Spleen (tissue), 11 donors: ENCODE results near the gene MARCHF10. TPM values are rescaled to one million over a fixed set of nuclear protein-coding genes. Genes with fewer than 3 reads are reported as not detected.

Experiments
- DNase-seq: peaks from one replicate; pipeline ENCODE4 v3.0.0-alpha.2; 2020
- H3K27ac ChIP-seq, 8 donors: fragments of 200-600 bp; sonication (generic) in 7 of 8; 1 replicate in 4 of 8; 2 replicates in 4 of 8; pipeline versions ENCODE4 v1.5.0 to v1.8.0; 2016 to 2021; ENCODE audit warnings: inconsistent platforms in 4 of 8, mild to moderate bottlenecking in 4 of 8, moderate library complexity in 1 of 8
- H3K27me3 ChIP-seq, 7 donors: fragments of 200-600 bp; sonication (generic) in 6 of 7; replicated peaks in 1 of 7; 1 replicate in 4 of 7; 2 replicates in 3 of 7; pipeline versions ENCODE4 v1.5.0 to v1.8.0; 2016 to 2021; ENCODE audit warnings: inconsistent platforms in 3 of 7, mild to moderate bottlenecking in 1 of 7
- H3K36me3 ChIP-seq, 6 donors: fragments of 200-600 bp; sonication (generic) in 5 of 6; 1 replicate in 4 of 6; 2 replicates in 2 of 6; pipeline versions ENCODE4 v1.5.0 to v1.8.0; 2016 to 2021; ENCODE audit warnings: inconsistent platforms in 2 of 6
- H3K4me1 ChIP-seq, 6 donors: fragments of 200-600 bp; sonication (generic) in 5 of 6; 1 replicate in 3 of 6; 2 replicates in 3 of 6; pipeline versions ENCODE4 v1.5.0 to v1.8.0; 2016 to 2021; ENCODE audit warnings: inconsistent platforms in 3 of 6
- H3K4me3 ChIP-seq, 8 donors: fragments of 200-600 bp; sonication (generic) in 7 of 8; 1 replicate in 4 of 8; 2 replicates in 4 of 8; pipeline versions ENCODE4 v1.5.0 to v1.8.0; 2016 to 2021; ENCODE audit warnings: inconsistent platforms in 4 of 8, mild to moderate bottlenecking in 4 of 8, moderate library complexity in 2 of 8
- H3K9me3 ChIP-seq, 8 donors: fragments of 200-600 bp; sonication (generic) in 7 of 8; 1 replicate in 4 of 8; 2 replicates in 4 of 8; pipeline versions ENCODE4 v1.5.0 to v1.8.0; 2016 to 2021; ENCODE audit warnings: inconsistent platforms in 4 of 8
- POLR2A ChIP-seq, 3 donors: fragments of 450-650 bp; IDR thresholded peaks; one replicate each; pipeline ENCODE4 v1.5.1; 2017; ENCODE audit warnings: antibody characterized with exemption in 3 of 3, mild to moderate bottlenecking in 1 of 3
- POLR2AphosphoS5 ChIP-seq, 3 donors: sonication (generic); formaldehyde crosslinking; IDR thresholded peaks; one replicate each; pipeline ENCODE4 v1.5.1; 2017; ENCODE audit warnings: antibody characterized with exemption in 3 of 3
- WGBS, 5 donors: extraction: QIAGEN DNeasy Blood & Tissue Kit in 3 of 5; methylation state at CpG; one replicate each; pipeline versions ENCODE4 v1.1.5 to v1.1.7; 2013 to 2018; 5-methylcytosine and 5-hydroxymethylcytosine counted together
- intact Hi-C: fragments of 100-400 bp; cut with DNase I; formaldehyde crosslinking; loops from one replicate; pipeline ENCODE4 v1.15.0; 2023; ENCODE audit warnings: low total_unique reads
- polyA plus RNA-seq, 3 donors: library from polyadenylated mRNA; stranded (reverse); fragments of 200-250 nt; gene quantifications; one replicate each; pipeline ENCODE4 v1.2.1, GENCODE V29; 2013
- total RNA-seq, 7 donors: library from RNA; depleted of rRNA in 3 of 7; stranded (reverse); fragments of >200 nt in 3 of 7; fragmentation: NEBNext Ultra II Directional in 4 of 7; extraction: Animal tissue kit (Norgen Biotek cat#: 25700) in 4 of 7; gene quantifications; one replicate each; pipeline versions ENCODE4 v1.1.0 to v1.2.1, GENCODE V29; 2016 to 2021
- TF ChIP-seq, protein P1 (sequence below), 11 experiments: fragments of 200-600 bp in 7 of 11; fragments of 450-650 bp in 4 of 11; sonication (generic) in 4 of 11; IDR thresholded peaks in 8 of 11; conservative IDR thresholded peaks in 3 of 11; 1 replicate in 7 of 11; 2 replicates in 4 of 11; pipeline versions ENCODE4 v1.4.0 to v1.8.0; 2016 to 2021; ENCODE audit warnings: antibody characterized with exemption in 11 of 11, inconsistent platforms in 4 of 11, mild to moderate bottlenecking in 1 of 11
- donor health status: healthy with polysubstance abuse.
- donor health status: DM: no; HTN: no; CAD: no; lungs with moderate emphysema.
- donor health status: DM: no; HTN: no; CAD: no.
- donor health status: Bipolar disorder and iron deficiency.
- donor health status: healthy.
- donor health status: DM: no; HTN: no; CAD: no.
- donor health status: DM: yes; HTN: yes; CAD: no.

MARCHF10 gene
- total and polyA plus RNA-seq, 10 donors = 0.15 to 0.32 (median 0.26) TPM; not detected in 7

DNA sequence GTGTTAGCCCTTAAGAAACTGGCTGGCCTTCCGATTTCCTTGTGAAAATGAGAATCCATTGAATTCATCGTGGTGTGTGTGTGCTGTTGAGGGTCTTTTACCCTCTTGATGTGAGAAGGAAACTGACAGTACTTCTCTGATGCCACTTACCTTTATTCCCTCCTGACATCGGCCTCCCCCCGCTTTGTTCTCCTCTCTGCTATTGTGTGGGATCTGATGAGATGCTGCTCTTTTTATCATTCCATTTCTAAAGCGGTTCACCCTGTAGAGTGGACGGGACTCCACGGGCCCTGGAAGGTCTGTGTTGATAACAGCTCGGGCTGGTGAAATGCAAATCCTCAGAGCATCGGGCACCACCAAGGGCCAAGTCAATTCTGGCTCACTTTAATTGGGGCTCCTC lies 69.8 kb downstream of the MARCHF10 start:
- no peak overlapping the region for H3K27ac ChIP-seq
- H3K9me3 ChIP-seq = no peaks in the 10 kb centered on the region
- 89 to 96% (median 90%) methylated on average over 9 of the region's 9 CpGs for WGBS, 5 donors
- H3K4me3 ChIP-seq = no peak overlapping the region
- intact Hi-C loops = no loop called here
- DNase-seq = no peak
- H3K4me1 ChIP-seq = no peaks in the 10 kb centered on the region
- no peaks in the 10 kb centered on the region for H3K27me3 ChIP-seq
- no peaks in the 10 kb centered on the region for H3K36me3 ChIP-seq
- TF ChIP-seq POLR2A (IDR thresholded peaks at IDR 0.05) = no peak

DNA sequence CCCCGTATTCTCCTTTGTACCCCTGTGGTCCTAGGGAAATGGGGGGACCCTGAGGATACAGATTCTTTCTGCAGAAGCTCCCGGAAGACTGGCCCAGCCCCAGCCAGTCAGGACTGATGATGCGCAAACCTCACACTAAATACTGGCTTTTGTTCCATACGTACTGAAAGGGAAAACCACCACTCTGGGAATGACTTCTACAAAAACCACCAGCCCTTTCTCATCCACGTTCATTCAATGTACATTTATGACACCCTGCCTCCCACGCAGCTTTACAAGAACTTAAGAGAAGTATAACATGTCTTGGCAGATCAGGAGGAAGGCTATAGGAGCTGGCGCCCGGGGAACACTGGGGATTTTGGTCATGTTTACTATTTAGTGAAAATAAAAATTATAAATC lies 70.6 kb downstream of the MARCHF10 start:
- H3K27ac ChIP-seq = no peak overlapping the region
- WGBS, 5 donors = 69 to 84% (median 79%) methylated on average over 8 of the region's 8 CpGs
- no peak overlapping the region for H3K4me3 ChIP-seq
- no peaks in the 10 kb centered on the region for H3K9me3 ChIP-seq
- DNase-seq = no peak
- no peaks in the 10 kb centered on the region for H3K4me1 ChIP-seq
- TF ChIP-seq POLR2AphosphoS5 (IDR thresholded peaks at IDR 0.05) (no peak), POLR2A (IDR thresholded peaks at IDR 0.05) (no peak)
- TF ChIP-seq, protein P1, sequence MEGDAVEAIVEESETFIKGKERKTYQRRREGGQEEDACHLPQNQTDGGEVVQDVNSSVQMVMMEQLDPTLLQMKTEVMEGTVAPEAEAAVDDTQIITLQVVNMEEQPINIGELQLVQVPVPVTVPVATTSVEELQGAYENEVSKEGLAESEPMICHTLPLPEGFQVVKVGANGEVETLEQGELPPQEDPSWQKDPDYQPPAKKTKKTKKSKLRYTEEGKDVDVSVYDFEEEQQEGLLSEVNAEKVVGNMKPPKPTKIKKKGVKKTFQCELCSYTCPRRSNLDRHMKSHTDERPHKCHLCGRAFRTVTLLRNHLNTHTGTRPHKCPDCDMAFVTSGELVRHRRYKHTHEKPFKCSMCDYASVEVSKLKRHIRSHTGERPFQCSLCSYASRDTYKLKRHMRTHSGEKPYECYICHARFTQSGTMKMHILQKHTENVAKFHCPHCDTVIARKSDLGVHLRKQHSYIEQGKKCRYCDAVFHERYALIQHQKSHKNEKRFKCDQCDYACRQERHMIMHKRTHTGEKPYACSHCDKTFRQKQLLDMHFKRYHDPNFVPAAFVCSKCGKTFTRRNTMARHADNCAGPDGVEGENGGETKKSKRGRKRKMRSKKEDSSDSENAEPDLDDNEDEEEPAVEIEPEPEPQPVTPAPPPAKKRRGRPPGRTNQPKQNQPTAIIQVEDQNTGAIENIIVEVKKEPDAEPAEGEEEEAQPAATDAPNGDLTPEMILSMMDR (IDR thresholded peaks at IDR 0.05 in 8 of 11, conservative IDR thresholded peaks at IDR 0.05 in 3 of 11) = no peak
- no peaks in the 10 kb centered on the region for H3K36me3 ChIP-seq
- intact Hi-C loops = no loop called here
- H3K27me3 ChIP-seq = no peaks in the 10 kb centered on the region

DNA sequence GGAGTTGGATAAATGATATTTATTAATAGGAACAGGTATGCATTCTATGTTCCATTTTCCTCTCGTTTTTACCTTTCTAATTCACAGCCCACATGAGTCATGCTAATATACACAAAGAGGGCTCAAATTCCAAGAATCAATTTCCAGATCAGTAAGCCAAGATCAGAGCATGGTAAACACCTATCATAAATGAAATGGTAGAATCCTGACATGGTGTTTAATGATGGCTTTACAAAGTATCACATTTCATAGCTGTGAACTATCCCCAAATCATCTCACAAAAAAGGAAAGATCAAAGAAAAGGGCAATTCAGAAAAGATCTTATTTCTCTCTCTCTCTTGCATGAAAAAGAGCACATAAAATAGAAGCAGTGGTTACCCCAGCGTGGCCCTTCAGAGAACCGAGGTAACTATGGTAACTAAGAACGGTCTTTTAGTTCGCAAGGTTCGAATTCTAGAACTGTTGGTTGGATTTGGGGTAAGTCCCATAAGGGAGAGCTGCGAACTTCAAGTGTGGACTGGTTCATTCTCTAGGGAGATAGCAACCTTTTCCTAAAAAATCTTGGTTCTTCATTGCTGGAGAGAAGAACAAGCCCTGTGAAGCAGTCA lies 73.0 kb downstream of the MARCHF10 start:
- H3K4me1 ChIP-seq = no peaks in the 10 kb centered on the region
- 78 to 94% (median 88%) methylated on average over 7 of the region's 7 CpGs for WGBS, 5 donors
- H3K36me3 ChIP-seq = no peaks in the 10 kb centered on the region
- H3K4me3 ChIP-seq = no peak overlapping the region
- intact Hi-C loops = no loop called here
- TF ChIP-seq POLR2AphosphoS5 (IDR thresholded peaks at IDR 0.05) (no peak), POLR2A (IDR thresholded peaks at IDR 0.05) (no peak)
- TF ChIP-seq, protein P1 (IDR thresholded peaks at IDR 0.05 in 8 of 11, conservative IDR thresholded peaks at IDR 0.05 in 3 of 11) = no peak
- no peak for DNase-seq
- H3K27me3 ChIP-seq = peaks cover 0 to 8% (median 0%) of the 10 kb centered on the region in 7 donors
- H3K27ac ChIP-seq = no peak overlapping the region
- H3K9me3 ChIP-seq = no peaks in the 10 kb centered on the region

DNA sequence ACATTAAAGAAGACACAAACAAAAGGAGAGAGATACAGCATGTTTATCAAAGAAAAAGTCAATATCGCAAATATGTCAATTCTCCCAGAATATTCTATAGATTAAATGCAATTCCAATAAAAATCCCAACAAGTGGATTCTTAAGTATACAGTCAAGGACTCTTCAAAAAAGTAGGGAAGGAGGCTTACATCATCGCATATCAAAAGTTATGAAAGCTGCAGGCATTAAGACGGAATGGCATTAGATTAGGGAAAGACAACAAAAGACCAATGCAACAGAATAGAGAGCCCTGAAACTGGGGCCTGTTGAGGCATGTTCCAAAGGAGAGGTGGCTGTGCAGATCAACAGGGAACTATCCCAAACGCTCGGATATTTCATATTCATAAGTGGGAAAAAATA lies 76.0 kb downstream of the MARCHF10 start:
- no peaks in the 10 kb centered on the region for H3K36me3 ChIP-seq
- intact Hi-C loops = no loop called here
- no peak for DNase-seq
- peaks cover 0 to 16% (median 0%) of the 10 kb centered on the region in 7 donors for H3K27me3 ChIP-seq
- H3K27ac ChIP-seq = no peak overlapping the region
- H3K9me3 ChIP-seq = no peaks in the 10 kb centered on the region
- peaks cover 0 to 5% (median 0%) of the 10 kb centered on the region in 6 donors for H3K4me1 ChIP-seq
- no peak overlapping the region for H3K4me3 ChIP-seq
- WGBS, 5 donors = 88 to 93% (median 91%) methylated on average over 5 of the region's 5 CpGs
- TF ChIP-seq POLR2AphosphoS5 (IDR thresholded peaks at IDR 0.05) = no peak
- TF ChIP-seq, protein P1 (IDR thresholded peaks at IDR 0.05 in 8 of 11, conservative IDR thresholded peaks at IDR 0.05 in 3 of 11) = no peak
- no peak for TF ChIP-seq POLR2A (IDR thresholded peaks at IDR 0.05)
